Frontal cortex (tissue), 4 donors: Measurements from ENCODE around the gene LINC01488. TPM values are rescaled to one million over a fixed set of nuclear protein-coding genes. Genes with fewer than 3 reads are reported as not detected.

Experiments
- DNase-seq, 2 donors: peaks; one replicate each; pipeline ENCODE4 v3.0.0; 2012; ENCODE audit warnings: low spot score in 2 of 2
- FAIRE-seq: peaks from 2 replicates; lab custom pipeline; 2012; peaks lifted over from hg19 to GRCh38; lab: Jason Lieb, UNC
- total RNA-seq: library from RNA; depleted of rRNA; stranded (reverse); fragments of >200 nt; gene quantifications from one replicate; pipeline ENCODE4 v1.2.3, GENCODE V29; 2014
- donor health status: control.
- donor health status: control.
- donor health status: control.

Gene LINC01488
- total RNA-seq, 1 donor from 2014 or later, result not detected

GRCh38 chr11:69520186-69520916 lies 38.9 kb downstream of the LINC01488 start:
- no peak for FAIRE-seq
- no peak for DNase-seq

- no peak for DNase-seq
- FAIRE-seq, result no peak
Observed at GRCh38 chr11:69521457-69521856, 40.0 kb downstream of the LINC01488 start.

GRCh38 chr11:69523453-69523852 lies 42.0 kb downstream of the LINC01488 start:
- FAIRE-seq (no peak), DNase-seq (no peak)

GRCh38 chr11:69524291-69524882 lies 42.9 kb downstream of the LINC01488 start:
- DNase-seq (no peak), FAIRE-seq (no peak)

GRCh38 chr11:69524991-69525411 lies 43.5 kb downstream of the LINC01488 start:
- FAIRE-seq (no peak), DNase-seq (no peak)

- DNase-seq (no peak), FAIRE-seq (no peak)
Observed at GRCh38 chr11:69525516-69526452, 44.3 kb downstream of the LINC01488 start.

GRCh38 chr11:69526453-69526810 lies 45.0 kb downstream of the LINC01488 start:
- no peak for FAIRE-seq
- no peak for DNase-seq

GRCh38 chr11:69529001-69529400 lies 47.5 kb downstream of the LINC01488 start:
- DNase-seq, result no peak
- no peak for FAIRE-seq

GRCh38 chr11:69530278-69531070 lies 49.0 kb downstream of the LINC01488 start:
- DNase-seq, result no peak
- FAIRE-seq, result no peak

GRCh38 chr11:69531071-69531716 lies 49.7 kb downstream of the LINC01488 start:
- FAIRE-seq (no peak), DNase-seq (no peak)

GRCh38 chr11:69531717-69532088 lies 50.2 kb downstream of the LINC01488 start:
- no peak for DNase-seq
- FAIRE-seq, result no peak

GRCh38 chr11:69533296-69534165 lies 52.1 kb downstream of the LINC01488 start:
- FAIRE-seq (no peak), DNase-seq (no peak)

- FAIRE-seq (no peak), DNase-seq (no peak)
Observed at GRCh38 chr11:69534166-69534530, 52.7 kb downstream of the LINC01488 start.

- FAIRE-seq (no peak), DNase-seq (no peak)
Observed at GRCh38 chr11:69535908-69536307, 54.4 kb downstream of the LINC01488 start.

- no peak for FAIRE-seq
Observed at GRCh38 chr11:69536406-69536805, 54.9 kb downstream of the LINC01488 start.

GRCh38 chr11:69537126-69537525 lies 55.7 kb downstream of the LINC01488 start:
- FAIRE-seq, result no peak
- no peak for DNase-seq

More at GRCh38 chr11:69536406-69536805, 54.9 kb downstream of the LINC01488 start:
- no peak for DNase-seq

- FAIRE-seq (no peak), DNase-seq (no peak)
Observed at GRCh38 chr11:69537855-69538640, 56.6 kb downstream of the LINC01488 start.

- FAIRE-seq (no peak), DNase-seq (no peak)
Observed at GRCh38 chr11:69538854-69539253, 57.4 kb downstream of the LINC01488 start.
